Gastroesophageal sphincter (tissue), 3 donors: Measurements from ENCODE around the gene TKT.

Source experiments
- EP300 ChIP-seq: sonication (generic); formaldehyde crosslinking; IDR thresholded peaks from one replicate; pipeline ENCODE4 v1.6.1; 2017; ENCODE audit warnings: antibody characterized with exemption, mild to moderate bottlenecking
- POLR2A ChIP-seq, 2 donors: fragments of 450-650 bp; IDR thresholded peaks; one replicate each; pipeline ENCODE4 v1.6.1; 2017; ENCODE audit warnings: antibody characterized with exemption in 2 of 2, mild to moderate bottlenecking in 2 of 2, moderate library complexity in 1 of 2
- POLR2AphosphoS5 ChIP-seq: sonication (generic); formaldehyde crosslinking; IDR thresholded peaks from one replicate; pipeline ENCODE4 v1.6.1; 2017; ENCODE audit warnings: antibody characterized with exemption
- TF ChIP-seq, protein P1 (sequence below), 4 experiments: fragments of 200-600 bp in 2 of 4; fragments of 450-650 bp in 2 of 4; sonication (generic) in 1 of 4; IDR thresholded peaks; one replicate each; pipeline ENCODE4 v1.5.1; 2017 to 2019; ENCODE audit warnings: antibody characterized with exemption in 4 of 4, mild to moderate bottlenecking in 2 of 4, moderate library complexity in 2 of 4

DNA sequence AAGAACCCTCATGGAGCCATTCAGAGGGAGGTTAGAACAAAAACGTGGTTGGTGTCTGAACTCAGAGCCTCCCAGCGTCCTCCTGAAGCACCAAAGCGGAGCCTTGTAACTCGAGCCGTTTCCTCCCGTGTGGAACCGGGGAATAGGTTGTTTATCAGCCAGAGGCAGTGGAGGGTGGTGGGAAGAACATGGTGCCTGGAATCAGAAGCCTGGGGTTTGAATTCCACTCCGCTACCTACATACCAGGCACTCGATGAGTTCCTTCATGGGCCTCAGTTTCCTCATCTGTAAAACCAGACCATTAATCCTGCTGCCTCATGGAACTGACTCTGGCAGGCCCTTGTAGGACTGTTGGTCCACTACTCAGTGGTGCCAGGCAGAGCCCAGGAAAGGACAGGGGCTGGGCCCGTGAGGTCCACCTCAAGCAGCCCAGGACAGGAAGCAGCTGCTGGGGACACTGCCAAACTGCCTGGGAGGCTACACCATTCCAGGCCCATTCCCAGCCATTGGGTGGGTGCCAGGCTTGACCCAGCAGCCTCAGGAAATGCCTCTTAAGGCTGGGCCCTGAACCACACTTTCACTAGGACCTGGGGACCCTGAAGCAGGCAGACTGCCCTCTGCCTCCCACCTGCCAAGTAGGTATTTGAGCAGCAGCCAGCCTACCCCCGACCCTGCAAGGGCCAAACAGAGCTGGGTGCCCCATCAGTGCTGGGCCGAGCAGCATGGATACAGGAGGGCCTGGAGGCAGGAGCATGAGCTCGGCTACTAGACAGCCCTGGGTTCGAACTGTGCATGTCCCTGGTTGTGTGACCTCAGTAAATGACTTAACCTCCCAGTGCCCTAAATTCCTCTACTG lies 61.4 kb downstream of the TKT start:
- TF ChIP-seq, protein P1, sequence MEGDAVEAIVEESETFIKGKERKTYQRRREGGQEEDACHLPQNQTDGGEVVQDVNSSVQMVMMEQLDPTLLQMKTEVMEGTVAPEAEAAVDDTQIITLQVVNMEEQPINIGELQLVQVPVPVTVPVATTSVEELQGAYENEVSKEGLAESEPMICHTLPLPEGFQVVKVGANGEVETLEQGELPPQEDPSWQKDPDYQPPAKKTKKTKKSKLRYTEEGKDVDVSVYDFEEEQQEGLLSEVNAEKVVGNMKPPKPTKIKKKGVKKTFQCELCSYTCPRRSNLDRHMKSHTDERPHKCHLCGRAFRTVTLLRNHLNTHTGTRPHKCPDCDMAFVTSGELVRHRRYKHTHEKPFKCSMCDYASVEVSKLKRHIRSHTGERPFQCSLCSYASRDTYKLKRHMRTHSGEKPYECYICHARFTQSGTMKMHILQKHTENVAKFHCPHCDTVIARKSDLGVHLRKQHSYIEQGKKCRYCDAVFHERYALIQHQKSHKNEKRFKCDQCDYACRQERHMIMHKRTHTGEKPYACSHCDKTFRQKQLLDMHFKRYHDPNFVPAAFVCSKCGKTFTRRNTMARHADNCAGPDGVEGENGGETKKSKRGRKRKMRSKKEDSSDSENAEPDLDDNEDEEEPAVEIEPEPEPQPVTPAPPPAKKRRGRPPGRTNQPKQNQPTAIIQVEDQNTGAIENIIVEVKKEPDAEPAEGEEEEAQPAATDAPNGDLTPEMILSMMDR (IDR thresholded peaks at IDR 0.05): no peak
- TF ChIP-seq POLR2A (IDR thresholded peaks at IDR 0.05) (no peak), POLR2AphosphoS5 (no peak), EP300 (no peak)
